Hepatic stellate cell (primary cell): Measurements from ENCODE around the gene CDK5.

Experiments used
- DNase-seq: peaks from one replicate; pipeline ENCODE4 v3.0.0; 2011; ENCODE audit warnings: low spot score

CDK5 gene

GRCh38 chr7:151086802-151087244, 29.1 kb upstream of the CDK5 start:
- DNase-seq, result peak; percentile 60

GRCh38 chr7:151085691-151086620, 28.3 kb upstream of the CDK5 start, which contains the start of gene AGAP3:
Gene AGAP3, plus strand, starts transcription at chr7:151086475. Its CDS starts 267 bp downstream, at chr7:151086742.
- DNase-seq, result peak; percentile 90

GRCh38 chr7:151085329-151085690, 27.6 kb upstream of the CDK5 start:
- no peak for DNase-seq

- no peak for DNase-seq
Observed at GRCh38 chr7:151083824-151084160, 26.1 kb upstream of the CDK5 start.

GRCh38 chr7:151083071-151083823, 25.6 kb upstream of the CDK5 start, which contains the start of gene TMUB1:
Gene TMUB1, minus strand, starts transcription at chr7:151083493. Its CDS starts 930 bp downstream, at chr7:151082563.
- DNase-seq, result peak; percentile 75

- DNase-seq, result peak; percentile 27
Observed at GRCh38 chr7:151082141-151083070, 24.7 kb upstream of the CDK5 start.

GRCh38 chr7:151081170-151082101, 23.7 kb upstream of the CDK5 start:
- DNase-seq, result peak; percentile 42

GRCh38 chr7:151080522-151081169, 22.9 kb upstream of the CDK5 start, which contains the start of gene FASTK:
Gene FASTK, minus strand, starts transcription at chr7:151080809. Its CDS starts 43 bp downstream, at chr7:151080766.
- peak; percentile 97 for DNase-seq

- DNase-seq, result peak; percentile 49
Observed at GRCh38 chr7:151080067-151080521, 22.4 kb upstream of the CDK5 start.

- DNase-seq, result no peak
Observed at GRCh38 chr7:151079199-151079910, 21.7 kb upstream of the CDK5 start.

- peak; percentile 47 for DNase-seq
Observed at GRCh38 chr7:151078233-151079040, 20.7 kb upstream of the CDK5 start.

- no peak for DNase-seq
Observed at GRCh38 chr7:151077705-151078232, 20.1 kb upstream of the CDK5 start.

- peak; percentile 47 for DNase-seq
Observed at GRCh38 chr7:151076863-151077704, 19.4 kb upstream of the CDK5 start.

GRCh38 chr7:151075978-151076426, 18.3 kb upstream of the CDK5 start:
- DNase-seq, result no peak

- no peak for DNase-seq
Observed at GRCh38 chr7:151075662-151075971, 17.9 kb upstream of the CDK5 start.

- no peak for DNase-seq
Observed at GRCh38 chr7:151074817-151075661, 17.3 kb upstream of the CDK5 start.
